D721Med (cell line): Measurements from ENCODE around the gene NT5E.

ENCODE experiments used
- DNase-seq: peaks from one replicate; pipeline ENCODE4 v3.0.0; 2011; ENCODE audit warnings: low spot score; ENCODE audit not compliant: insufficient read length
- FAIRE-seq: peaks from 2 replicates; lab custom pipeline; 2011; peaks lifted over from hg19 to GRCh38; lab: Jason Lieb, UNC
- TF ChIP-seq, protein P1 (sequence below): IDR thresholded peaks from 2 replicates; pipeline ENCODE4 v1.5.1; 2012; ENCODE audit warnings: mild to moderate bottlenecking, control low read depth; ENCODE audit not compliant: insufficient read depth; ENCODE audit errors: missing control alignments

NT5E gene

GRCh38 chr6:85490516-85491248, 40.8 kb downstream of the NT5E start:
- DNase-seq (no peak), FAIRE-seq (no peak)

GRCh38 chr6:85493389-85493788, 43.5 kb downstream of the NT5E start:
- FAIRE-seq = no peak
- TF ChIP-seq, protein P1, sequence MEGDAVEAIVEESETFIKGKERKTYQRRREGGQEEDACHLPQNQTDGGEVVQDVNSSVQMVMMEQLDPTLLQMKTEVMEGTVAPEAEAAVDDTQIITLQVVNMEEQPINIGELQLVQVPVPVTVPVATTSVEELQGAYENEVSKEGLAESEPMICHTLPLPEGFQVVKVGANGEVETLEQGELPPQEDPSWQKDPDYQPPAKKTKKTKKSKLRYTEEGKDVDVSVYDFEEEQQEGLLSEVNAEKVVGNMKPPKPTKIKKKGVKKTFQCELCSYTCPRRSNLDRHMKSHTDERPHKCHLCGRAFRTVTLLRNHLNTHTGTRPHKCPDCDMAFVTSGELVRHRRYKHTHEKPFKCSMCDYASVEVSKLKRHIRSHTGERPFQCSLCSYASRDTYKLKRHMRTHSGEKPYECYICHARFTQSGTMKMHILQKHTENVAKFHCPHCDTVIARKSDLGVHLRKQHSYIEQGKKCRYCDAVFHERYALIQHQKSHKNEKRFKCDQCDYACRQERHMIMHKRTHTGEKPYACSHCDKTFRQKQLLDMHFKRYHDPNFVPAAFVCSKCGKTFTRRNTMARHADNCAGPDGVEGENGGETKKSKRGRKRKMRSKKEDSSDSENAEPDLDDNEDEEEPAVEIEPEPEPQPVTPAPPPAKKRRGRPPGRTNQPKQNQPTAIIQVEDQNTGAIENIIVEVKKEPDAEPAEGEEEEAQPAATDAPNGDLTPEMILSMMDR = no peak
- no peak for DNase-seq

More at GRCh38 chr6:85490516-85491248, 40.8 kb downstream of the NT5E start:
- TF ChIP-seq, protein P1 = no peak

DNA sequence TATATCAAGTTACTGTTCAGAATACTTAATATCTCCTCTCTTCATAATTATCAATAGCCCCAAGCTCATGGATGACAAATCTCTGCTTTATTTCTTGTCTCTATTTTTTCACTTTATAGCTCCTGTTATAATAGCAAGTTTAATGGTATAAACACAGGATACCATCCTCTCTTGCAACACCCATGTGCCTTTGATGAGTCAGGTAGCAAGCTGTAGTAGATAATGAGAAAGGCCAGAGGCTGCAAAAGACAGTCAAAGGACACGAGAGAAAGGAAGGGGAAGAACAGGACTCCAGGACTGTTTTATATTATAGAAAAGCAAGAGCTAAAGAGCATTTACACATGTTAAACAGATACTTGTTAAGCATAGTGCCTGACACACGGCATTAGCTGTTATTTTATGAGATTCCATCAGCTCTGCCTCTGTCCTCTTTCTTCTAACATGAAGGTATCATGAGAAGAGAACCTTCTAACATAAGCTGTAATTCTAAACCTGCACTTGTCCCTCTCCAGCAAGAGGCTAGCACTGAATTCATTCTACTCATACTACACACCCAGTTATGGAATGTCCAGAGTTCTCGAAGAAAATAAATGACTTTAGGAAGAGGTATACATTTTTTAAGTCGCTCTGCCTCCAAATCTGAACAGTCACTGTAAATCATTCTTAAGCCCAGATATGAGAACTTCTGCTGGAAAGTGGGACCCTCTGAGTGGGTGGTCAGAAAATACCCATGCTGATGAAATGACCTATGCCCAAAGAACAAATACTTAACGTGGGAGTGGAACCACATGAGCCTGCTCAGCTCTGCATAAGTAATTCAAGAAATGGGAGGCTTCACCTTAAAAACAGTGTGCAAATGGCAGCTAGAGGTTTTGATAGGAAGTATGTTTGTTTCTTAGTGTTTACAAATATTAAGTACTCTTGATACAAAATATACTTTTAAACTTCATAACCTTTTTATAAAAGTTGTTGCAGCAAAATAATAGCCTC, 45.0 kb downstream of the NT5E start:
- no peak for DNase-seq
- TF ChIP-seq, protein P1 = no peak
- FAIRE-seq = no peak

- TF ChIP-seq, protein P1 = no peak
- DNase-seq = no peak
- FAIRE-seq = no peak
Measured at GRCh38 chr6:85496009-85496579, 46.2 kb downstream of the NT5E start.

- no peak for FAIRE-seq
- TF ChIP-seq, protein P1 = no peak
- no peak for DNase-seq
Measured at GRCh38 chr6:85496856-85497255, 47.0 kb downstream of the NT5E start.

DNA sequence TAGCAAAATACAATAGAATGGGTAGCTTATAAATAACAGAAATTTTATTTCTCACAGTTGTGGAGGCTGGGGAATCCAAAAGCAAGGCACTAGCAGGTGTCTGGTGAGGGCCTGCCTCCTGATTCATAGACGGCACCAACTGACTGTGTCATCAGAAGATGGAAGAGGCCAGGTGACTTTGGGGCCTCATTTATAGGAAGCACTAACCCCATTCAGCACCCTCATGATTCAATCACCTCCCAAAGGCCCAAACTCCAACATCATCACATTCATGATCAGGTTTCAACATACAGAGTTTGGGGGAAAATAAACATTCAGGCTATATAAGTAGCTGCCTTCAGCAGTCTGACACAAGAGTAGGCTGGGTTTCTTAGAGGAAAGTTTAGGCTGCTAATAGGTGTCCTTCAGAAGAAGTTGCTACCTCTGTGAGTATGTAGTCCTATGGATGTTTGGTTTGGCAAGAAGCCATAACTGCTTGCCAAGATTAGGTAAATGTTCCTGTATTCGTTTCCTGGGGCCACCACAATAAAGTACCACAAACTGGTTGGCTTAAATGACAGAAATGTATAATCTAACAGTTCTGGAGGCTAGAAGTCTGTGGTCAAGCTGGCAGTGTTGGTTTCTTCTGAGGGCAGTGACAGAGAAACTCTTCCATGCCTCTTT, 48.8 kb downstream of the NT5E start:
- no peak for FAIRE-seq
- TF ChIP-seq, protein P1 = no peak
- no peak for DNase-seq
